Endothelial cell of umbilical vein (primary cell): ENCODE data around the gene GATA3. TPM values are rescaled to one million over a fixed set of nuclear protein-coding genes. Genes with fewer than 3 reads are reported as not detected.

Experiments
- BruUV-seq: library from RNA; stranded (reverse); fragments of 400-500 nt; replicated peaks from 2 replicates; lab custom pipeline; 2021; lab: Mats Ljungman, UMichigan
- CTCF ChIA-PET: fragments of 300-600, 350-600 bp; sonication (Branson Sonifier 250); formaldehyde crosslinking; loops from one replicate; lab custom pipeline; 2021; ENCODE audit warnings: antibody characterized with exemption, inconsistent platforms; lab: Charles Lee
- POLR2A ChIA-PET: fragments of 300-600, 350-600 bp; sonication (Branson Sonifier 250); formaldehyde crosslinking; loops from one replicate; lab custom pipeline; 2021; ENCODE audit warnings: antibody characterized with exemption, inconsistent platforms; lab: Charles Lee
- DNase-seq: peaks from one replicate; pipeline ENCODE4 v3.0.0-alpha.2; 2011; ENCODE audit warnings: low read depth, low spot score
- FAIRE-seq: peaks from 2 replicates; lab custom pipeline; 2011; peaks lifted over from hg19 to GRCh38; lab: Jason Lieb, UNC
- H2AFZ ChIP-seq: 2 replicates; pipeline ENCODE4 v1.6.0; 2012; ENCODE audit warnings: low read depth, low read length, control low read depth, inconsistent platforms
- H3K27ac ChIP-seq: 2 replicates; pipeline ENCODE4 v1.5.1; 2011; ENCODE audit warnings: low read depth, mild to moderate bottlenecking, control low read depth, low read length, moderate library complexity; ENCODE audit not compliant: insufficient read depth
- H3K27me3 ChIP-seq, 2 experiments: 2 replicates each; pipeline versions ENCODE4 v1.6.0 to v1.6.1; 2011; ENCODE audit warnings: low read length in 2 of 2, mixed read lengths in 1 of 2; ENCODE audit not compliant: control insufficient read depth in 2 of 2, insufficient read depth in 2 of 2
- H3K36me3 ChIP-seq, 2 experiments: 2 replicates in 1 of 2; 3 replicates in 1 of 2; pipeline ENCODE4 v1.5.1; 2011; ENCODE audit warnings: low read length in 2 of 2, mild to moderate bottlenecking in 1 of 2, moderate library complexity in 1 of 2; ENCODE audit not compliant: control insufficient read depth in 2 of 2, insufficient read depth in 2 of 2; ENCODE audit errors: extremely low read depth in 1 of 2
- H3K4me1 ChIP-seq: 3 replicates; pipeline ENCODE4 v1.5.1; 2011; ENCODE audit warnings: mild to moderate bottlenecking, low read length; ENCODE audit not compliant: control insufficient read depth, insufficient read depth; ENCODE audit errors: extremely low read depth
- H3K4me2 ChIP-seq: 2 replicates; pipeline ENCODE4 v1.6.1; 2011; ENCODE audit warnings: low read length, control low read depth, mixed read lengths; ENCODE audit not compliant: insufficient read depth
- H3K4me3 ChIP-seq, 3 experiments: fragments of 200-600 bp in 1 of 3; sonication (generic), shearing (Covaris generic) in 1 of 3; replicated peaks in 1 of 3; 2 replicates each; pipeline ENCODE4 v1.5.1; 2011 to 2016; ENCODE audit warnings: control low read depth in 3 of 3, low read length in 3 of 3, mild to moderate bottlenecking in 2 of 3, inconsistent platforms in 1 of 3, low read depth in 1 of 3, moderate library complexity in 1 of 3; ENCODE audit not compliant: insufficient read depth in 1 of 3
- H3K79me2 ChIP-seq: 2 replicates; pipeline ENCODE4 v1.6.0; 2012; ENCODE audit warnings: low read length, inconsistent platforms; ENCODE audit not compliant: control insufficient read depth, insufficient read depth
- H3K9ac ChIP-seq: replicated peaks from 2 replicates; pipeline ENCODE3; 2011; ENCODE audit warnings: low read length, control low read depth; ENCODE audit not compliant: insufficient read depth; ENCODE audit errors: extremely low read depth
- H3K9me1 ChIP-seq: replicated peaks from 3 replicates; pipeline ENCODE4 v1.6.0; 2011; ENCODE audit warnings: mild to moderate bottlenecking, low read length; ENCODE audit not compliant: control insufficient read depth, insufficient read depth; ENCODE audit errors: extremely low read depth
- H3K9me3 ChIP-seq: replicated peaks from 2 replicates; pipeline ENCODE4 v1.5.1; 2012; ENCODE audit warnings: low read length, inconsistent platforms; ENCODE audit not compliant: control insufficient read depth, insufficient read depth
- H4K20me1 ChIP-seq: replicated peaks from 2 replicates; pipeline ENCODE3; 2011; ENCODE audit warnings: mild to moderate bottlenecking, low read length; ENCODE audit not compliant: control insufficient read depth, insufficient read depth; ENCODE audit errors: extremely low read depth
- EZH2 ChIP-seq: IDR thresholded peaks from 2 replicates; pipeline ENCODE4 v1.6.1; 2012; ENCODE audit warnings: borderline replicate concordance, low read depth, mild to moderate bottlenecking, moderate library complexity, low read length, inconsistent platforms; ENCODE audit not compliant: severe bottlenecking
- FOS ChIP-seq: IDR thresholded peaks from 2 replicates; pipeline ENCODE4 v1.6.1; 2011; ENCODE audit warnings: mild to moderate bottlenecking, low read length, moderate library complexity, borderline replicate concordance; ENCODE audit not compliant: insufficient read depth
- GATA2 ChIP-seq: IDR thresholded peaks from 2 replicates; pipeline ENCODE4 v1.7.0; 2011; ENCODE audit warnings: low read depth, mild to moderate bottlenecking, moderate library complexity, mixed read lengths, low read length; ENCODE audit not compliant: insufficient read length, insufficient read depth
- JUN ChIP-seq: IDR thresholded peaks from 2 replicates; pipeline ENCODE4 v1.6.1; 2011; ENCODE audit warnings: borderline replicate concordance, low read depth; ENCODE audit not compliant: insufficient read length, insufficient read depth
- MYC ChIP-seq: IDR thresholded peaks from one replicate; pipeline ENCODE4 v1.6.1; 2011; ENCODE audit warnings: mild to moderate bottlenecking, low read depth, low read length
- POLR2A ChIP-seq: IDR thresholded peaks from 2 replicates; pipeline ENCODE4 v1.6.1; 2012; ENCODE audit warnings: low read depth, mild to moderate bottlenecking, control low read depth, low read length
- POLR2AphosphoS5 ChIP-seq: IDR thresholded peaks from 2 replicates; pipeline ENCODE4 v1.6.1; 2012; ENCODE audit warnings: low read depth, mild to moderate bottlenecking, control low read depth, low read length, moderate library complexity; ENCODE audit not compliant: insufficient read depth
- dilution Hi-C: fragments of 300-500 bp; cut with MboI; formaldehyde crosslinking; loops from one replicate; pipeline ENCODE4 v1.15.0; 2019; ENCODE audit warnings: low sequenced_read_pairs; ENCODE audit not compliant: extremely low pct_ligation_motif_present
- intact Hi-C: fragments of 100-400 bp; cut with micrococcal nuclease; formaldehyde crosslinking; loops from one replicate; pipeline ENCODE4 v1.10.0; 2022
- polyA plus RNA-seq, 4 experiments: library from polyadenylated mRNA; depleted of rRNA in 3 of 4; stranded (reverse) in 3 of 4; unstranded in 1 of 4; fragments of >200 nt; gene quantifications; 2 replicates each; pipeline versions ENCODE4 v1.2.1 to v1.2.3, GENCODE V29; 2011 to 2012; ENCODE audit warnings: missing spikeins in 1 of 4
- total RNA-seq: library from RNA; stranded (reverse); gene quantifications from 2 replicates; pipeline ENCODE4 v1.2.3, GENCODE V29; 2021
- TF ChIP-seq, protein P1 (sequence below): IDR thresholded peaks from 2 replicates; pipeline ENCODE4 v1.6.1; 2011; ENCODE audit not compliant: insufficient read depth, insufficient read length
- TF ChIP-seq, protein P2 (sequence below), 2 donors: IDR thresholded peaks; 1 replicate in 1 of 2; 2 replicates in 1 of 2; pipeline ENCODE4 v1.5.1; 2011; ENCODE audit warnings: low read length in 2 of 2, mild to moderate bottlenecking in 2 of 2, moderate library complexity in 2 of 2, control low read depth in 1 of 2, inconsistent platforms in 1 of 2, low read depth in 1 of 2; ENCODE audit not compliant: insufficient read depth in 1 of 2; ENCODE audit errors: extremely low read depth in 1 of 2

The GATA3 gene
- total and polyA plus RNA-seq, 2 donors (not counting 3 experiments of a cell fraction or from before 2014, with no cell fraction given) = 9.3 to 33.0 TPM

- dilution Hi-C loops = no loop called here
- no peak for FAIRE-seq
Measured at GRCh38 chr10:8048281-8049008, 6.0 kb upstream of the GATA3 start.

More at GRCh38 chr10:8048281-8049008, 6.0 kb upstream of the GATA3 start:
- TF ChIP-seq JUN (no peak), MYC (no peak), POLR2AphosphoS5 (no peak), POLR2A (no peak), GATA2 (no peak), FOS (no peak), EZH2 (no peak)
- TF ChIP-seq, protein P1, sequence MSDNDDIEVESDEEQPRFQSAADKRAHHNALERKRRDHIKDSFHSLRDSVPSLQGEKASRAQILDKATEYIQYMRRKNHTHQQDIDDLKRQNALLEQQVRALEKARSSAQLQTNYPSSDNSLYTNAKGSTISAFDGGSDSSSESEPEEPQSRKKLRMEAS = no peak
- TF ChIP-seq, protein P2, sequence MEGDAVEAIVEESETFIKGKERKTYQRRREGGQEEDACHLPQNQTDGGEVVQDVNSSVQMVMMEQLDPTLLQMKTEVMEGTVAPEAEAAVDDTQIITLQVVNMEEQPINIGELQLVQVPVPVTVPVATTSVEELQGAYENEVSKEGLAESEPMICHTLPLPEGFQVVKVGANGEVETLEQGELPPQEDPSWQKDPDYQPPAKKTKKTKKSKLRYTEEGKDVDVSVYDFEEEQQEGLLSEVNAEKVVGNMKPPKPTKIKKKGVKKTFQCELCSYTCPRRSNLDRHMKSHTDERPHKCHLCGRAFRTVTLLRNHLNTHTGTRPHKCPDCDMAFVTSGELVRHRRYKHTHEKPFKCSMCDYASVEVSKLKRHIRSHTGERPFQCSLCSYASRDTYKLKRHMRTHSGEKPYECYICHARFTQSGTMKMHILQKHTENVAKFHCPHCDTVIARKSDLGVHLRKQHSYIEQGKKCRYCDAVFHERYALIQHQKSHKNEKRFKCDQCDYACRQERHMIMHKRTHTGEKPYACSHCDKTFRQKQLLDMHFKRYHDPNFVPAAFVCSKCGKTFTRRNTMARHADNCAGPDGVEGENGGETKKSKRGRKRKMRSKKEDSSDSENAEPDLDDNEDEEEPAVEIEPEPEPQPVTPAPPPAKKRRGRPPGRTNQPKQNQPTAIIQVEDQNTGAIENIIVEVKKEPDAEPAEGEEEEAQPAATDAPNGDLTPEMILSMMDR (IDR thresholded peaks at IDR 0.05; ENCODE audit: extremely low read depth in 1 of 2, insufficient read depth in 1 of 2, low read depth in 1 of 2, low read length in 2 of 2) = no peak
- intact Hi-C loops = no loop called here
- POLR2A ChIA-PET = interaction anchor here (1.0 kb wide), 1 partner anchor 11 kb away, joined by 3 read pairs; no protein-coding TSS in a partner anchor
- Histone ChIP-seq H3K9me1 (no peaks in the 10 kb centered on the region), H3K27ac (peak overlapping the region; percentile 7), H3K4me1 (peaks cover 63% of the 10 kb centered on the region), H3K9me3 (no peaks in the 10 kb centered on the region), H3K36me3 (no peaks in the 10 kb centered on the region), H3K79me2 (peaks cover 39% of the 10 kb centered on the region), H4K20me1 (no peaks in the 10 kb centered on the region), H2AFZ (peak overlapping the region; percentile 7), H3K4me3 (peak overlapping the region in 2 of 3 experiments; percentile 0 to 9), H3K4me2 (peak overlapping the region; percentile 82), H3K9ac (peak overlapping the region; percentile 34), H3K27me3 (peaks cover 0 to 8% of the 10 kb centered on the region in 2 experiments)
- BruUV-seq = no TSS peak
- DNase-seq = no peak
- CTCF ChIA-PET = interaction anchor here (1.7 kb wide), 1 partner anchor 176 kb away, joined by 7 read pairs; no protein-coding TSS in a partner anchor
